Right lobe of liver (tissue), 6 donors: Measurements from ENCODE around the gene SERPINH1. TPM values are rescaled to one million over a fixed set of nuclear protein-coding genes. Genes with fewer than 3 reads are reported as not detected.

ENCODE experiments used
- ATAC-seq, 4 donors: fragments of 200-7000 bp; cut with Tn5 transposase; one replicate each; pipeline ENCODE4 v1.9.1; 2020; ENCODE audit warnings: mild to moderate bottlenecking in 4 of 4, moderate library complexity in 4 of 4
- DNase-seq, 3 donors: peaks; one replicate each; pipeline ENCODE4 v3.0.0-alpha.2; 2020
- H3K27ac ChIP-seq, 3 donors: fragments of 200-600 bp; one replicate each; pipeline ENCODE4 v1.8.0; 2022
- H3K27me3 ChIP-seq, 2 donors: fragments of 200-600 bp; one replicate each; pipeline ENCODE4 v1.8.0; 2022
- H3K36me3 ChIP-seq, 4 donors: fragments of 200-600 bp; sonication (generic) in 1 of 4; one replicate each; pipeline versions ENCODE4 v1.5.1 to v1.8.0; 2017 to 2022; ENCODE audit warnings: control low read depth in 1 of 4
- H3K4me1 ChIP-seq, 4 donors: fragments of 200-600 bp; sonication (generic) in 1 of 4; one replicate each; pipeline versions ENCODE4 v1.5.1 to v1.8.0; 2017 to 2022; ENCODE audit warnings: control low read depth in 1 of 4
- H3K4me3 ChIP-seq, 3 donors: fragments of 200-600 bp; one replicate each; pipeline ENCODE4 v1.8.0; 2022
- H3K9me3 ChIP-seq, 4 donors: fragments of 200-600 bp; sonication (generic) in 1 of 4; one replicate each; pipeline versions ENCODE4 v1.5.1 to v1.8.0; 2017 to 2022; ENCODE audit warnings: control low read depth in 1 of 4
- CTCF ChIP-seq, 4 donors: fragments of 200-600 bp in 3 of 4; fragments of 450-650 bp in 1 of 4; IDR thresholded peaks; one replicate each; pipeline versions ENCODE4 v1.5.1 to v1.8.0; 2016 to 2022; ENCODE audit warnings: antibody characterized with exemption in 4 of 4, mild to moderate bottlenecking in 2 of 4
- POLR2A ChIP-seq: fragments of 450-650 bp; IDR thresholded peaks from one replicate; pipeline ENCODE4 v1.6.1; 2017; ENCODE audit warnings: antibody characterized with exemption, mild to moderate bottlenecking
- WGBS: methylation state at CpG from one replicate; pipeline ENCODE4 v1.1.6; 2018; ENCODE audit warnings: low coverage, low lambda C conversion rate; ENCODE audit not compliant: insufficient coverage; ENCODE audit errors: missing lambda C conversion rate; 5-methylcytosine and 5-hydroxymethylcytosine counted together
- intact Hi-C, 2 donors: fragments of 100-400 bp; cut with DNase I; formaldehyde crosslinking; loops; one replicate each; pipeline versions ENCODE4 v1.11.2 to v1.14.1; 2022
- total RNA-seq, 6 experiments: library from RNA; depleted of rRNA in 2 of 6; stranded (reverse); fragments of >200 nt in 2 of 6; fragmentation: NEBNext Ultra II Directional in 3 of 6; extraction: Animal tissue kit (Norgen Biotek cat#: 25700) in 3 of 6; gene quantifications; one replicate each; pipeline versions ENCODE4 v1.1.0 to v1.2.4, GENCODE V29; 2016 to 2023
- donor health status: DM: no; HTN: yes; CAD: no.
- donor health status: DM: no; HTN: no; CAD: no.
- donor health status: DM: no; HTN: no; CAD: no.
- donor health status: DM: no; HTN: yes; CAD: no.
- donor health status: DM: no; HTN: yes; CAD: no.

SERPINH1 gene
- total RNA-seq, 6 experiments from 2014 or later, result 14.6 to 44.3 (median 33.8) TPM

- no peaks in the 10 kb centered on the region for H3K27me3 ChIP-seq
- no peak for DNase-seq
- H3K9me3 ChIP-seq, result no peaks in the 10 kb centered on the region
- H3K4me1 ChIP-seq, result no peaks in the 10 kb centered on the region
- intact Hi-C loops, result loop anchor here (2.0 to 5.0 kb wide), 3 partner anchors 83 to 138 kb away; no protein-coding TSS in a partner anchor
- H3K4me3 ChIP-seq, result no peak overlapping the region
- ATAC-seq, result no peak
- TF ChIP-seq CTCF (IDR thresholded peaks at IDR 0.05) (no peak), POLR2A (no peak)
- 41% methylated on average over 3 of the region's 3 CpGs for WGBS
- no peak overlapping the region for H3K27ac ChIP-seq
- H3K36me3 ChIP-seq, result no peaks in the 10 kb centered on the region
Measured at GRCh38 chr11:75530577-75530976, 31.5 kb upstream of the SERPINH1 start.

- DNase-seq (no peak), ATAC-seq (peak in 1 of 4 donors; percentile 9)
- H3K4me1 ChIP-seq, result no peaks in the 10 kb centered on the region
- no peaks in the 10 kb centered on the region for H3K9me3 ChIP-seq
- no peaks in the 10 kb centered on the region for H3K36me3 ChIP-seq
- no peak overlapping the region for H3K4me3 ChIP-seq
- no peak for TF ChIP-seq CTCF (IDR thresholded peaks at IDR 0.05)
- TF ChIP-seq POLR2A, result no peak
- H3K27me3 ChIP-seq, result no peaks in the 10 kb centered on the region
- intact Hi-C loops, result loop anchor here (2.0 to 5.0 kb wide), 3 partner anchors 84 to 139 kb away; no protein-coding TSS in a partner anchor
- WGBS, result 79% methylated on average over 3 of the region's 4 CpGs
- H3K27ac ChIP-seq, result no peak overlapping the region
Measured at GRCh38 chr11:75531325-75531724, 30.7 kb upstream of the SERPINH1 start.

GRCh38 chr11:75532200-75533048 is 29.6 kb upstream of the SERPINH1 start:
- Histone ChIP-seq H3K27ac (no peak overlapping the region), H3K4me3 (no peak overlapping the region), H3K9me3 (no peaks in the 10 kb centered on the region), H3K27me3 (no peaks in the 10 kb centered on the region), H3K36me3 (no peaks in the 10 kb centered on the region), H3K4me1 (no peaks in the 10 kb centered on the region)
- 34% methylated on average over 7 of the region's 7 CpGs for WGBS
- DNase-seq, result peak; percentile 61 to 74 (median 69)
- TF ChIP-seq POLR2A, result no peak
- peak; percentile 88 to 91 (median 89) for TF ChIP-seq CTCF (IDR thresholded peaks at IDR 0.05)
- ATAC-seq, result peak; percentile 76 to 88 (median 88)
- intact Hi-C loops, result loop anchor here in 1 of 2 donors (5.0 kb wide), 2 partner anchors 85 to 140 kb away; no protein-coding TSS in a partner anchor

GRCh38 chr11:75533896-75534258 is 28.2 kb upstream of the SERPINH1 start:
- TF ChIP-seq CTCF (IDR thresholded peaks at IDR 0.05) (no peak), POLR2A (no peak)
- no peaks in the 10 kb centered on the region for H3K9me3 ChIP-seq
- H3K4me3 ChIP-seq, result no peak overlapping the region
- H3K36me3 ChIP-seq, result no peaks in the 10 kb centered on the region
- no peaks in the 10 kb centered on the region for H3K4me1 ChIP-seq
- no peaks in the 10 kb centered on the region for H3K27me3 ChIP-seq
- ATAC-seq, result no peak
- intact Hi-C loops, result loop anchor here in 1 of 2 donors (5.0 kb wide), 2 partner anchors 87 to 142 kb away; no protein-coding TSS in a partner anchor
- DNase-seq, result no peak
- no peak overlapping the region for H3K27ac ChIP-seq
- 53% methylated on average over 1 of the region's 1 CpG for WGBS
